ENCODE results near the gene TRIM45.

- TF ChIP-seq, protein P1, sequence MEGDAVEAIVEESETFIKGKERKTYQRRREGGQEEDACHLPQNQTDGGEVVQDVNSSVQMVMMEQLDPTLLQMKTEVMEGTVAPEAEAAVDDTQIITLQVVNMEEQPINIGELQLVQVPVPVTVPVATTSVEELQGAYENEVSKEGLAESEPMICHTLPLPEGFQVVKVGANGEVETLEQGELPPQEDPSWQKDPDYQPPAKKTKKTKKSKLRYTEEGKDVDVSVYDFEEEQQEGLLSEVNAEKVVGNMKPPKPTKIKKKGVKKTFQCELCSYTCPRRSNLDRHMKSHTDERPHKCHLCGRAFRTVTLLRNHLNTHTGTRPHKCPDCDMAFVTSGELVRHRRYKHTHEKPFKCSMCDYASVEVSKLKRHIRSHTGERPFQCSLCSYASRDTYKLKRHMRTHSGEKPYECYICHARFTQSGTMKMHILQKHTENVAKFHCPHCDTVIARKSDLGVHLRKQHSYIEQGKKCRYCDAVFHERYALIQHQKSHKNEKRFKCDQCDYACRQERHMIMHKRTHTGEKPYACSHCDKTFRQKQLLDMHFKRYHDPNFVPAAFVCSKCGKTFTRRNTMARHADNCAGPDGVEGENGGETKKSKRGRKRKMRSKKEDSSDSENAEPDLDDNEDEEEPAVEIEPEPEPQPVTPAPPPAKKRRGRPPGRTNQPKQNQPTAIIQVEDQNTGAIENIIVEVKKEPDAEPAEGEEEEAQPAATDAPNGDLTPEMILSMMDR (conservative IDR thresholded peaks at IDR 0.05; ENCODE audit: low read depth, low read length): no peak
- no peak for TF ChIP-seq EZH2 (IDR thresholded peaks at IDR 0.05; ENCODE audit: borderline replicate concordance, low read depth, low read length, poor library complexity, severe bottlenecking)
These were observed 568 bp downstream of the TRIM45 start for GRCh38 chr1:117120774-117121588.
